PC-9 (cell line): ENCODE results near the gene EMC10. TPM values are rescaled to one million over a fixed set of nuclear protein-coding genes. Genes with fewer than 3 reads are reported as not detected.
A peak's percentile ranks its signal among the peaks of the same experiment; 100 is the strongest.

ENCODE experiments used
- BruUV-seq: library from RNA; stranded (reverse); fragments of 400-500 nt; replicated peaks from 2 replicates; lab custom pipeline; 2021; lab: Mats Ljungman, UMichigan
- CTCF ChIA-PET: fragments of 300-600 bp; sonication (Branson Sonifier 250); formaldehyde crosslinking; loops from one replicate; lab custom pipeline; 2022; ENCODE audit warnings: antibody characterized with exemption; lab: Charles Lee
- POLR2A ChIA-PET: fragments of 300-600 bp; sonication (Branson Sonifier 250); formaldehyde crosslinking; loops from one replicate; lab custom pipeline; 2022; ENCODE audit warnings: antibody characterized with exemption; ENCODE audit not compliant: unreplicated experiment; lab: Charles Lee
- DNase-seq, 2 experiments: peaks; one replicate each; pipeline versions ENCODE4 v3.0.0 to v3.0.0-alpha.2; 2015 to 2022; ENCODE audit warnings: mixed read lengths in 1 of 2
- H2AFZ ChIP-seq: fragments of 200-600 bp; sonication (generic); 2 replicates; pipeline ENCODE4 v1.8.1; 2017; ENCODE audit warnings: antibody characterized with exemption
- H3F3A ChIP-seq: fragments of 200-600 bp; sonication (generic); 2 replicates; pipeline ENCODE4 v1.8.1; 2017; ENCODE audit warnings: antibody characterized with exemption, mild to moderate bottlenecking, low read depth; ENCODE audit not compliant: insufficient read depth
- H3K27ac ChIP-seq: fragments of 200-600 bp; sonication (generic); 2 replicates; pipeline ENCODE4 v1.6.1; 2016; ENCODE audit warnings: mixed run types
- H3K27me3 ChIP-seq: fragments of 200-600 bp; sonication (generic); 2 replicates; pipeline ENCODE4 v1.6.1; 2016; ENCODE audit warnings: low read depth, mixed run types; ENCODE audit not compliant: insufficient read depth
- H3K36me3 ChIP-seq: fragments of 200-600 bp; sonication (generic); 2 replicates; pipeline ENCODE4 v1.6.1; 2016; ENCODE audit warnings: low read depth, mixed run types
- H3K4me1 ChIP-seq: fragments of 200-600 bp; sonication (generic); replicated peaks from 2 replicates; pipeline ENCODE4 v1.6.1; 2016; ENCODE audit warnings: mixed run types; ENCODE audit not compliant: insufficient read depth
- H3K4me2 ChIP-seq: fragments of 200-600 bp; sonication (generic); 2 replicates; pipeline ENCODE4 v1.6.1; 2017; ENCODE audit warnings: mixed run types
- H3K4me3 ChIP-seq: fragments of 200-600 bp; sonication (generic); 2 replicates; pipeline ENCODE4 v1.6.1; 2016; ENCODE audit warnings: mixed run types
- H3K79me2 ChIP-seq: fragments of 200-600 bp; sonication (generic); 2 replicates; pipeline ENCODE4 v1.6.1; 2017; ENCODE audit warnings: low read depth, mixed run types
- H3K9me2 ChIP-seq: fragments of 200-600 bp; sonication (generic); 2 replicates; pipeline ENCODE4 v1.8.1; 2017; ENCODE audit warnings: mild to moderate bottlenecking; ENCODE audit not compliant: insufficient read depth
- H3K9me3 ChIP-seq: fragments of 200-600 bp; sonication (generic); 2 replicates; pipeline ENCODE4 v1.8.1; 2016; ENCODE audit warnings: low read depth; ENCODE audit not compliant: insufficient read depth
- H4K20me1 ChIP-seq: fragments of 200-600 bp; sonication (generic); 2 replicates; pipeline ENCODE4 v1.8.1; 2017; ENCODE audit not compliant: insufficient read depth
- CTCF ChIP-seq: fragments of 200-600 bp; sonication (generic); conservative IDR thresholded peaks from 2 replicates; pipeline ENCODE4 v1.6.1; 2017; ENCODE audit warnings: mixed run types, antibody characterized with exemption, mild to moderate bottlenecking, moderate library complexity
- EZH2 ChIP-seq: fragments of 200-600 bp; sonication (generic); IDR thresholded peaks from 2 replicates; pipeline ENCODE4 v1.8.0; 2017; ENCODE audit warnings: antibody characterized with exemption, low read depth
- intact Hi-C: fragments of 100-400 bp; cut with micrococcal nuclease; formaldehyde crosslinking; loops from one replicate; pipeline ENCODE4 v1.10.0; 2022; ENCODE audit not compliant: unreplicated experiment
- total RNA-seq: library from RNA; stranded (reverse); gene quantifications from 2 replicates; pipeline ENCODE4 v1.2.3, GENCODE V29; 2021

The EMC10 gene
- total RNA-seq, 1 experiment from 2014 or later, result 118 TPM

DNA sequence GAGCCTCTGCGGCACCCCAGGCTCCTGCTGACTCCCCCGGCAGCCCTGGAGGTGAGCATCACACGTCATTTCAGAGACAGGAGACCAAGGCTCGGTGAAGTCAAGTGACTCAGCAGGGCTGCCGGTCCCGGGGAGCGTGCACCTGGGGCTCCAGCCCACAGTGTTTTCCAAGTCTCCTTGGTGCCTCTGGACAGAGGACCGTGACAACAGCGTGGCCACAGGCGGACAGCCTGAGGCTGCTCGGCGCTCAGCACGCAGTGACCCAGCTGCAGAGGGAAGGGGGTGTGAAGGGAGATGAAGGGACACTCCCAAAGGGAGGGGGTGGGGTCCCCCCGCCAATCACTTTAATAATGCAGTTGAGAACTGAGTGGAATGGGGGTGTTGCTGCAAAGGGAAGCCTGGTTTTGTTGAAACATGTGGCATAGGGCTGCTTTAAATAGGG is 54.9 kb downstream of the EMC10 start:
- POLR2A ChIA-PET, result no interaction called here
- no TSS peak for BruUV-seq
- intact Hi-C loops, result loop anchor here (10.0 kb wide), 2 partner anchors 166 to 394 kb away; partner anchors contain the start of gene NAPSA

GRCh38 chr19:50532952-50533351 is 56.6 kb downstream of the EMC10 start:
- CTCF ChIA-PET, result no interaction called here
- POLR2A ChIA-PET, result no interaction called here
- no TSS peak for BruUV-seq
- Histone ChIP-seq H3K4me3 (no peak overlapping the region), H3K36me3 (no peaks in the 10 kb centered on the region), H2AFZ (no peak overlapping the region), H3K9me2 (no peaks in the 10 kb centered on the region), H3F3A (no peaks in the 10 kb centered on the region), H3K27me3 (peaks cover 93% of the 10 kb centered on the region), H4K20me1 (no peaks in the 10 kb centered on the region), H3K4me1 (no peaks in the 10 kb centered on the region), H3K79me2 (no peaks in the 10 kb centered on the region), H3K4me2 (no peak overlapping the region), H3K27ac (no peak overlapping the region), H3K9me3 (peaks cover 3% of the 10 kb centered on the region; the same call in 1 of the 2 replicates)
- no peak for DNase-seq
- no peak for TF ChIP-seq EZH2
- TF ChIP-seq CTCF, result no peak
- intact Hi-C loops, result loop anchor here (10.0 kb wide), 2 partner anchors 168 to 392 kb away; partner anchors contain the start of gene NAPSA

More for the DNA sequence above, 54.9 kb downstream of the EMC10 start:
- Histone ChIP-seq H3K9me3 (peaks cover 3% of the 10 kb centered on the region; the same call in 1 of the 2 replicates), H3K4me1 (no peaks in the 10 kb centered on the region), H4K20me1 (no peaks in the 10 kb centered on the region), H3K27ac (no peak overlapping the region), H3K36me3 (no peaks in the 10 kb centered on the region), H3K4me2 (peak overlapping the region; percentile 32), H3K79me2 (no peaks in the 10 kb centered on the region), H3F3A (no peaks in the 10 kb centered on the region), H3K27me3 (peaks cover 97% of the 10 kb centered on the region), H2AFZ (no peak overlapping the region), H3K4me3 (no peak overlapping the region), H3K9me2 (no peaks in the 10 kb centered on the region)
- CTCF ChIA-PET, result no interaction called here
- peak; percentile 27 to 43 for DNase-seq
- no peak for TF ChIP-seq CTCF
- no peak for TF ChIP-seq EZH2

DNA sequence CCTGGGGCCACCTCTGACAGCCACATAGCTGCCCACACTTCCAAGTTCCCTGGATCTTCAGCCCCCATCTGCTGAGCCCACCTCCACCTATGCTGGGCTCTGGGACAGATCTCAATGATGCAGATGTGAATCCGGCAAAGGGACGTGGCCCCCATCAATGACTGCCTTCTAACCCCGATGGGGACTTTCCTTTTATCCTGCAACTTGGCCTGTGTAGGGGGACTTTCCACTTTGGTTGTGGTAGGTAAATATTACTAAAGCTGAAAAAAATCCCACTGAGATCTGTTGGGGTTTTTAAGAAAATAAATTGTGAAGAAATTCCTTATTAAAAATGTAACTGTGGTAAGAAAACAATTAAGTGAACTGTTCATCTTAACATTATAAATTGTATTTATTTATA is 58.2 kb downstream of the EMC10 start:
- no peaks in the 10 kb centered on the region for H3K36me3 ChIP-seq
- ChIA-PET POLR2A (no interaction called here), CTCF (no interaction called here)
- TF ChIP-seq EZH2 (no peak), CTCF (no peak)
- H3K79me2 ChIP-seq, result no peaks in the 10 kb centered on the region
- no peak overlapping the region for H3K27ac ChIP-seq
- peaks cover 83% of the 10 kb centered on the region for H3K27me3 ChIP-seq
- no TSS peak for BruUV-seq
- H3K9me3 ChIP-seq, result peaks cover 3% of the 10 kb centered on the region; the same call in 1 of the 2 replicates
- H2AFZ ChIP-seq, result no peak overlapping the region
- no peaks in the 10 kb centered on the region for H4K20me1 ChIP-seq
- H3K4me1 ChIP-seq, result no peaks in the 10 kb centered on the region
- H3F3A ChIP-seq, result no peaks in the 10 kb centered on the region
- no peak for DNase-seq
- no peaks in the 10 kb centered on the region for H3K9me2 ChIP-seq
- no peak overlapping the region for H3K4me2 ChIP-seq
- no peak overlapping the region for H3K4me3 ChIP-seq
- intact Hi-C loops, result loop anchor here (10.0 kb wide), 2 partner anchors 170 to 390 kb away; partner anchors contain the start of gene NAPSA
